ENCODE measurements around the gene MUC15.

DNA sequence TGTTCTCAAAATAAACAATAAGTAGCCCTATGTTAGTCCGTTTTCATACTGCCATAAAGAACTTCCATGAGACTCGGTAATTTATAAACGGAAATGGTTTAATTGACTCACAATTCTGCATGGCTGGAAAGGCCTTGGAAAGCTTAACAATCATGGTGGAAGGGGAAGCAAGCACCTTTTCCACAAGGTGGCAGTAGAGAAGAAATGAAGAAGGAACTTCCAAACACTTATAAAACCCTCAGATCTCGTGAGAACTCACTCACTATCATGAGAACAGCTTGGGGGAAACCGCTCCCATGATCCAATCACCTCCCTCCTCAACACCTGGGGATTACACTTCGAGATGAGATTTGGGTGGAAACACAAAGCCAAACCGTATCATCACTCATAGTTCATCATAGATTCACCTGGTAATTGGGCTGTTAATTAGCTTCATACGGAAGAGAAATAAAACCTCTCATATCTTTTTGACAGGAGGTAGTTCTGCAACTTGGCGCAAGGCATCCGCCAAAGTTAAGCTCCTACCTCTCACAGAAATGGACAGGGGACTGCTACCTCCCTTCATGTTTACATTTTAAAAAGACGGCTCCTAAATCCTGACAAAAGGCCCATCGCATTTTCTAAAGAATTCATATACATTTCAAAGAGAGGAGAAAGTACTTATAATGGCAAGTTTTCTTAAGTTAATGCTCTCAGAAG lies 49.0 kb downstream of the MUC15 start:
- TF ChIP-seq POLR2A (IDR thresholded peaks at IDR 0.05) = no peak
- TF ChIP-seq, protein P1, sequence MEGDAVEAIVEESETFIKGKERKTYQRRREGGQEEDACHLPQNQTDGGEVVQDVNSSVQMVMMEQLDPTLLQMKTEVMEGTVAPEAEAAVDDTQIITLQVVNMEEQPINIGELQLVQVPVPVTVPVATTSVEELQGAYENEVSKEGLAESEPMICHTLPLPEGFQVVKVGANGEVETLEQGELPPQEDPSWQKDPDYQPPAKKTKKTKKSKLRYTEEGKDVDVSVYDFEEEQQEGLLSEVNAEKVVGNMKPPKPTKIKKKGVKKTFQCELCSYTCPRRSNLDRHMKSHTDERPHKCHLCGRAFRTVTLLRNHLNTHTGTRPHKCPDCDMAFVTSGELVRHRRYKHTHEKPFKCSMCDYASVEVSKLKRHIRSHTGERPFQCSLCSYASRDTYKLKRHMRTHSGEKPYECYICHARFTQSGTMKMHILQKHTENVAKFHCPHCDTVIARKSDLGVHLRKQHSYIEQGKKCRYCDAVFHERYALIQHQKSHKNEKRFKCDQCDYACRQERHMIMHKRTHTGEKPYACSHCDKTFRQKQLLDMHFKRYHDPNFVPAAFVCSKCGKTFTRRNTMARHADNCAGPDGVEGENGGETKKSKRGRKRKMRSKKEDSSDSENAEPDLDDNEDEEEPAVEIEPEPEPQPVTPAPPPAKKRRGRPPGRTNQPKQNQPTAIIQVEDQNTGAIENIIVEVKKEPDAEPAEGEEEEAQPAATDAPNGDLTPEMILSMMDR (IDR thresholded peaks at IDR 0.05) = peak in 5 of 6 experiments; percentile 16 to 52 (median 38)

All from thyroid gland (tissue), 4 donors.